MCF 10A (cell line): ENCODE measurements around the gene GSC2. TPM values are rescaled to one million over a fixed set of nuclear protein-coding genes. Genes with fewer than 3 reads are reported as not detected.

Source experiments
- BruUV-seq: library from RNA; stranded (reverse); fragments of 400-500 nt; replicated peaks from 2 replicates; lab custom pipeline; 2021; lab: Mats Ljungman, UMichigan
- CTCF ChIA-PET: fragments of 300-600 bp; sonication (Branson Sonifier 250); formaldehyde crosslinking; extraction: SDS; loops from one replicate; lab custom pipeline; 2021; ENCODE audit warnings: antibody characterized with exemption, inconsistent platforms; lab: Yijun Ruan, JAX
- POLR2A ChIA-PET: fragments of 300-600, 350-650 bp; sonication (Branson Sonifier 250); formaldehyde crosslinking; extraction: SDS; loops from one replicate; lab custom pipeline; 2020; ENCODE audit warnings: antibody characterized with exemption, inconsistent platforms; lab: Yijun Ruan, JAX
- DNase-seq: peaks from one replicate; pipeline ENCODE4 v3.0.0-alpha.2; 2018; ENCODE audit not compliant: unreplicated experiment
- H3K27ac Mint-ChIP-seq: one replicate; pipeline ENCODE4 v1.8.0; 2022; ENCODE audit warnings: mild to moderate bottlenecking, low read depth, mixed read lengths; ENCODE audit not compliant: unreplicated experiment
- H3K27me3 Mint-ChIP-seq: one replicate; pipeline ENCODE4 v1.8.0; 2022; ENCODE audit warnings: mixed read lengths; ENCODE audit not compliant: insufficient read depth, unreplicated experiment
- H3K36me3 Mint-ChIP-seq: one replicate; pipeline ENCODE4 v1.8.0; 2022; ENCODE audit warnings: mild to moderate bottlenecking, moderate library complexity, mixed read lengths; ENCODE audit not compliant: insufficient read depth, unreplicated experiment
- H3K4me1 Mint-ChIP-seq: one replicate; pipeline ENCODE4 v1.8.0; 2022; ENCODE audit warnings: mixed read lengths; ENCODE audit not compliant: insufficient read depth, unreplicated experiment
- H3K4me3 Mint-ChIP-seq: one replicate; pipeline ENCODE4 v1.8.0; 2022; ENCODE audit warnings: mild to moderate bottlenecking, moderate library complexity, mixed read lengths; ENCODE audit not compliant: unreplicated experiment
- H3K9me3 Mint-ChIP-seq: one replicate; pipeline ENCODE4 v1.8.0; 2022; ENCODE audit warnings: mixed read lengths; ENCODE audit not compliant: unreplicated experiment
- CTCF ChIP-seq: fragments of 200-600 bp; IDR thresholded peaks from one replicate; pipeline ENCODE4 v1.8.0; 2022; ENCODE audit warnings: antibody characterized with exemption, mild to moderate bottlenecking; ENCODE audit not compliant: unreplicated experiment
- intact Hi-C: fragments of 100-400 bp; cut with micrococcal nuclease; formaldehyde crosslinking; loops from 2 replicates; pipeline ENCODE4 v1.14.1; 2022
- total RNA-seq: library from RNA; stranded (reverse); gene quantifications from 2 replicates; pipeline ENCODE4 v1.2.3, GENCODE V29; 2022

Gene GSC2
- total RNA-seq, 1 experiment from 2014 or later: not detected

- BruUV-seq: no TSS peak
- CTCF ChIA-PET: interaction anchor here (1.4 kb wide), 1 partner anchor 11 kb away, joined by 5 read pairs; the partner anchor contains the start of gene ESS2
- Mint-ChIP-seq H3K36me3 (peaks cover 31% of the 10 kb centered on the region), H3K9me3 (no peaks in the 10 kb centered on the region), H3K27ac (no peak overlapping the region), H3K4me3 (no peak overlapping the region), H3K4me1 (peaks cover 11% of the 10 kb centered on the region), H3K27me3 (no peaks in the 10 kb centered on the region)
- DNase-seq: no peak
- POLR2A ChIA-PET: interaction anchor here (0.6 to 1.7 kb wide), 3 partner anchors 11 to 81 kb away, joined by 3 to 5 read pairs (median 4); partner anchors contain the start of genes DGCR2 and ESS2
- TF ChIP-seq CTCF: no peak
- intact Hi-C loops: no loop called here
Observed at GRCh38 chr22:19133561-19133960, 16.5 kb downstream of the GSC2 start.

- no TSS peak for BruUV-seq
- peaks cover 30% of the 10 kb centered on the region for H3K36me3 Mint-ChIP-seq
- no peak overlapping the region for H3K27ac Mint-ChIP-seq
- no peaks in the 10 kb centered on the region for H3K27me3 Mint-ChIP-seq
- no peak overlapping the region for H3K4me3 Mint-ChIP-seq
- intact Hi-C loops: no loop called here
- CTCF ChIA-PET: interaction anchor here (0.5 to 1.4 kb wide), 2 partner anchors 12 to 356 kb away, joined by 3 to 5 read pairs; partner anchors contain the start of gene ESS2
- H3K9me3 Mint-ChIP-seq: no peaks in the 10 kb centered on the region
- POLR2A ChIA-PET: interaction anchor here (0.8 kb wide), 1 partner anchor 10 kb away, joined by 4 read pairs; the partner anchor contains the start of gene DGCR2
- DNase-seq: no peak
- no peak for TF ChIP-seq CTCF
- peaks cover 11% of the 10 kb centered on the region for H3K4me1 Mint-ChIP-seq
Observed at GRCh38 chr22:19132693-19133400, 17.2 kb downstream of the GSC2 start.

GRCh38 chr22:19132153-19132552 is 17.9 kb downstream of the GSC2 start:
- ChIA-PET POLR2A (no interaction called here), CTCF (interaction anchor here (1.4 kb wide), 1 partner anchor 13 kb away, joined by 6 read pairs; the partner anchor contains the start of gene ESS2)
- Mint-ChIP-seq H3K27me3 (no peaks in the 10 kb centered on the region), H3K4me3 (no peak overlapping the region), H3K36me3 (peaks cover 30% of the 10 kb centered on the region), H3K9me3 (no peaks in the 10 kb centered on the region), H3K27ac (no peak overlapping the region), H3K4me1 (peaks cover 11% of the 10 kb centered on the region)
- DNase-seq: no peak
- intact Hi-C loops: no loop called here
- no TSS peak for BruUV-seq
- TF ChIP-seq CTCF: no peak

GRCh38 chr22:19131685-19132015 is 18.4 kb downstream of the GSC2 start:
- no peak for DNase-seq
- no peaks in the 10 kb centered on the region for H3K9me3 Mint-ChIP-seq
- H3K4me1 Mint-ChIP-seq: peaks cover 11% of the 10 kb centered on the region
- POLR2A ChIA-PET: interaction anchor here (2.2 kb wide), 1 partner anchor 10 kb away, joined by 10 read pairs; the partner anchor contains the start of gene DGCR2
- no peak for TF ChIP-seq CTCF
- H3K27me3 Mint-ChIP-seq: no peaks in the 10 kb centered on the region
- intact Hi-C loops: no loop called here
- no TSS peak for BruUV-seq
- CTCF ChIA-PET: interaction anchor here (1.4 kb wide), 1 partner anchor 13 kb away, joined by 6 read pairs; the partner anchor contains the start of gene ESS2
- no peak overlapping the region for H3K4me3 Mint-ChIP-seq
- no peak overlapping the region for H3K27ac Mint-ChIP-seq
- H3K36me3 Mint-ChIP-seq: peaks cover 30% of the 10 kb centered on the region
